Transverse colon (tissue), 3 donors: ENCODE results near the gene SDC3.

Source experiments
- CTCF ChIP-seq, 5 experiments: fragments of 200-600 bp in 3 of 5; fragments of 450-650 bp in 2 of 5; sonication (generic) in 3 of 5; IDR thresholded peaks; 1 replicate in 2 of 5; 2 replicates in 3 of 5; pipeline ENCODE4 v1.5.1; 2016 to 2017; ENCODE audit warnings: antibody characterized with exemption in 5 of 5, inconsistent platforms in 3 of 5, mild to moderate bottlenecking in 2 of 5, moderate library complexity in 1 of 5
- EP300 ChIP-seq: sonication (generic); formaldehyde crosslinking; IDR thresholded peaks from one replicate; pipeline ENCODE4 v1.6.1; 2017; ENCODE audit warnings: antibody characterized with exemption, low read depth

- TF ChIP-seq EP300 (no peak), CTCF (IDR thresholded peaks at IDR 0.05) (no peak)
Measured at GRCh38 chr1:30870035-30870434, 38.5 kb downstream of the SDC3 start.
